HT-29 (cell line): ENCODE measurements around the gene ADGB. TPM values are rescaled to one million over a fixed set of nuclear protein-coding genes. Genes with fewer than 3 reads are reported as not detected.
"Not testable (repeated sequence)": the region's sequence is repeated elsewhere in the genome, so short reads cannot be mapped to it uniquely, and the experiment has no call there.

Experiments
- DNase-seq: peaks from one replicate; pipeline ENCODE4 v3.0.0-alpha.2; 2015; ENCODE audit warnings: low spot score
- total RNA-seq: library from RNA; depleted of rRNA; stranded (reverse); fragments of >200 nt; shearing (Covaris generic); gene quantifications from 2 replicates; pipeline ENCODE4 v1.2.3, GENCODE V29; 2014

Gene ADGB
- total RNA-seq, 1 experiment from 2014 or later = not detected

- DNase-seq = not testable (repeated sequence)
Measured at GRCh38 chr6:146815511-146816462, 217.0 kb downstream of the ADGB start.

- no peak for DNase-seq
Measured at GRCh38 chr6:146819596-146820320, 221.0 kb downstream of the ADGB start.

- no peak for DNase-seq
Measured at GRCh38 chr6:146827216-146827928, 228.6 kb downstream of the ADGB start.

GRCh38 chr6:146829792-146830565 lies 231.2 kb downstream of the ADGB start:
- no peak for DNase-seq

GRCh38 chr6:146833157-146833556 lies 234.4 kb downstream of the ADGB start:
- no peak for DNase-seq

- DNase-seq = no peak
Measured at GRCh38 chr6:146840216-146840615, 241.4 kb downstream of the ADGB start.

- DNase-seq = no peak
Measured at GRCh38 chr6:146840641-146841040, 241.9 kb downstream of the ADGB start.

- DNase-seq = no peak
Measured at GRCh38 chr6:146847426-146847825, 248.7 kb downstream of the ADGB start.

GRCh38 chr6:146850238-146850896 lies 251.6 kb downstream of the ADGB start:
- no peak for DNase-seq

- no peak for DNase-seq
Measured at GRCh38 chr6:146850981-146851380, 252.2 kb downstream of the ADGB start.

GRCh38 chr6:146851837-146852236 lies 253.1 kb downstream of the ADGB start:
- DNase-seq = no peak

GRCh38 chr6:146854521-146855255 lies 255.9 kb downstream of the ADGB start:
- DNase-seq = not testable (repeated sequence)

GRCh38 chr6:146855889-146856288 lies 257.1 kb downstream of the ADGB start:
- no peak for DNase-seq

GRCh38 chr6:146856296-146856695 lies 257.5 kb downstream of the ADGB start:
- DNase-seq = no peak

- DNase-seq = peak; percentile 72
Measured at GRCh38 chr6:146857180-146857979, 258.6 kb downstream of the ADGB start.

GRCh38 chr6:146857980-146858347 lies 259.2 kb downstream of the ADGB start:
- no peak for DNase-seq

GRCh38 chr6:146859206-146859605 lies 260.4 kb downstream of the ADGB start:
- no peak for DNase-seq

- DNase-seq = no peak
Measured at GRCh38 chr6:146859795-146860495, 261.2 kb downstream of the ADGB start.
